ENCODE results near the gene NIPAL1. TPM values are rescaled to one million over a fixed set of nuclear protein-coding genes. Genes with fewer than 3 reads are reported as not detected.

Gene NIPAL1
- total RNA-seq, 4 donors from 2014 or later: 40.2 to 65.8 (median 60.0) TPM

DNA sequence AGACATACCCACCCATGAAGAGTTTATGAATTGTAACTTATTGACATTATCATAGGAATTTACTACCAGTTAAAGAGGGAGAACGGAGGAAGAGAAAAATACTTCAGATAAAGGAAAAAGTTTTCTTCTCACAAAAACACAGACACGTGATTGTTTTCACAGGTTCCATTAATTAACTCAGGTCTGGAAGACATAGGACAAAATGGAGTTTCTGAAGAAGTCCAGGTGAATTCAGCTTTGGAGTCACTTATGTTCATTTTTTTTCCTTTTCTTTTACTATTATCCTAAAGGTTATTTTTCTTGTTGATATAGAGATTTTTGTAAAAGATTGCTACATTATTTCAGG, 20.5 kb downstream of the NIPAL1 start:
- DNase-seq (ENCODE audit: low spot score in 2 of 2): no peak
- TF ChIP-seq CTCF (IDR thresholded peaks at IDR 0.05) (no peak), POLR2A (IDR thresholded peaks at IDR 0.05) (no peak)
- H3K4me3 ChIP-seq (ENCODE audit: low read depth, poor library complexity, severe bottlenecking): no peak overlapping the region
- intact Hi-C loops (cut with DNase I; ENCODE audit: low total_unique reads): no loop called here
- WGBS, 2 donors: 76 to 77% methylated on average over 2 of the region's 2 CpGs

GRCh38 chr4:48038666-48039065, 22.1 kb downstream of the NIPAL1 start:
- intact Hi-C loops (cut with DNase I; ENCODE audit: low total_unique reads): no loop called here
- DNase-seq (ENCODE audit: low spot score in 2 of 2): no peak
- WGBS, 2 donors: 24 to 26% methylated on average over 2 of the region's 2 CpGs
- no peak overlapping the region for H3K4me3 ChIP-seq (ENCODE audit: low read depth, poor library complexity, severe bottlenecking)
- TF ChIP-seq CTCF (IDR thresholded peaks at IDR 0.05) (no peak), POLR2A (IDR thresholded peaks at IDR 0.05) (no peak)

DNA sequence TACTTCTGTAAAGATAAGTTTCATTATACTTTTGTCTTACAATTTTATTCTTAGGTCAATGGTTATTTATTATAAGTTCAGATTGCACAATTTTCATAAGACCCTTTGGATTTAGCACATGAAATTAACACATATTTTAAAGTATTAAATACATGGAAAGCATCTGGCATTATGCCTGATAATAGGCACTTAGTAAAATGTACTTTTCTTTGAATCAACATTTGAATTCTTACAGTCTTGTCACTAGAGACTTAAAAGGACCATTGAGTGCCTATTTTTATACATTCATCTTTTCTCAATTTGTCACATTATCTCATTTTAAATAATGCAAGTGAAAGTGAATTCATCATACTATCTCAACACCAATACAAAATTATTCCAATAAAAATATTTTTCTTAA, 23.0 kb downstream of the NIPAL1 start:
- no peak for TF ChIP-seq POLR2A (IDR thresholded peaks at IDR 0.05)
- TF ChIP-seq CTCF (IDR thresholded peaks at IDR 0.05): no peak
- intact Hi-C loops (cut with DNase I; ENCODE audit: low total_unique reads): no loop called here

GRCh38 chr4:48041535-48042137, 25.1 kb downstream of the NIPAL1 start:
- WGBS, 2 donors: 66 to 77% methylated on average over 4 of the region's 4 CpGs
- intact Hi-C loops (cut with DNase I; ENCODE audit: low total_unique reads): no loop called here
- DNase-seq (ENCODE audit: low spot score in 2 of 2): no peak
- no peak for TF ChIP-seq CTCF (IDR thresholded peaks at IDR 0.05)
- TF ChIP-seq POLR2A (IDR thresholded peaks at IDR 0.05): no peak
- no peak overlapping the region for H3K4me3 ChIP-seq (ENCODE audit: low read depth, poor library complexity, severe bottlenecking)

More for the DNA sequence above, 23.0 kb downstream of the NIPAL1 start:
- DNase-seq (ENCODE audit: low spot score in 2 of 2): no peak
- H3K4me3 ChIP-seq (ENCODE audit: low read depth, poor library complexity, severe bottlenecking): no peak overlapping the region

DNA sequence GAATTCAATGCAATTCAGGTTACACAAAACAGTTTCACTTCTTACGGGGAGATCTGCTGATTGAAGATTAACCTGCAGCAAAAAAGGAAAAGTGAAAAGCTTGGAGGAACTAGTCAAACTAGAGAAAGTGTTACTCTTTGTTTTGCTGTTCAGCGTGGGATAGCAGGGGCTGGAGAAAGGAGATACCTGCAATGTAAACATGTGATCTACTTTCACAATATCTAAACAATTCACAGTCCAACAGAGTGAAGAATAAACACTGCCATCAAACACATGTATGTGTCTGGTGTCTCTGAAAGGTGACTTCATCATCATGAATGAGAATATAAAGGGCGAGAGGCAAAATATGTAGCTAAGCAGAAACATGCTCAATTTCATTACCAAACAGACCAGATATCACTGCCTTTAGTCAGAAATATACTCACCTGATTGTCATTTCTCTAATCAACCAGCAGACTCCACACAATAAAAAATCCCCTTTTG, 26.4 kb downstream of the NIPAL1 start:
- no peak for DNase-seq (ENCODE audit: low spot score in 2 of 2)
- TF ChIP-seq CTCF (IDR thresholded peaks at IDR 0.05): no peak
- no peak for TF ChIP-seq POLR2A (IDR thresholded peaks at IDR 0.05)
- 53 to 63% methylated on average over 3 of the region's 3 CpGs for WGBS, 2 donors
- intact Hi-C loops (cut with DNase I; ENCODE audit: low total_unique reads): no loop called here
- no peak overlapping the region for H3K4me3 ChIP-seq (ENCODE audit: low read depth, poor library complexity, severe bottlenecking)

DNA sequence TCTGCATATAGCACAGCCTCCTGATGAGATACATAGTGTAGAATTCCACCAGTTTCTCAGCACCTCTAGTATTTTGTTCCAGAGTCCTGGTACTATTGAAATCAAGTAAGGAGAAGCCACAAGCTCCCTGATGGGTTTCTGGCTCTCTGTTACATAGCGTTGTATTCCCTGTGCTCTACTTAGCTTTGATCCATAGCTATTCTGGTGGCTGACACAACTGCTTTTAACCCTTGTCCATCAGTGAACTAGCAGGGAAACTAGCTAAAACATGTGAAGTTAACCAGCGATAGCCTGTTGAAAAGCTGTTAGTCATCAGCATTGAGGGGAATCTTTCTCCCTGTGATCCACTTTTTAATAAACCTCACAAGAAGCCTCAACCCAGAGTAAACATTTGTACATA, 26.9 kb downstream of the NIPAL1 start:
- intact Hi-C loops (cut with DNase I; ENCODE audit: low total_unique reads): no loop called here
- TF ChIP-seq POLR2A (IDR thresholded peaks at IDR 0.05): no peak
- TF ChIP-seq CTCF (IDR thresholded peaks at IDR 0.05): no peak
- DNase-seq (ENCODE audit: low spot score in 2 of 2): no peak
- H3K4me3 ChIP-seq (ENCODE audit: low read depth, poor library complexity, severe bottlenecking): no peak overlapping the region
- 64 to 68% methylated on average over 2 of the region's 2 CpGs for WGBS, 2 donors

Data from lower leg skin (tissue), 4 donors.